GM12873 (cell line): ENCODE measurements around the gene LILRB1.
A peak's percentile ranks its signal among the peaks of the same experiment; 100 is the strongest.

Source experiments
- CTCF ChIP-seq: IDR thresholded peaks from 2 replicates; pipeline ENCODE4 v1.5.1; 2012; ENCODE audit warnings: low read depth, mild to moderate bottlenecking, moderate library complexity, low read length, control low read depth; ENCODE audit not compliant: insufficient read depth; ENCODE audit errors: missing control alignments

Gene LILRB1

GRCh38 chr19:54644056-54644455, 13.8 kb downstream of the LILRB1 start:
- no peak for TF ChIP-seq CTCF

GRCh38 chr19:54646331-54646841, 16.1 kb downstream of the LILRB1 start:
- no peak for TF ChIP-seq CTCF

GRCh38 chr19:54648129-54648528, 17.8 kb downstream of the LILRB1 start:
- peak; percentile 26 for TF ChIP-seq CTCF

GRCh38 chr19:54650108-54650655, 19.9 kb downstream of the LILRB1 start:
- no peak for TF ChIP-seq CTCF

- TF ChIP-seq CTCF: peak; percentile 56
Observed at GRCh38 chr19:54653181-54653809, 23.0 kb downstream of the LILRB1 start.

GRCh38 chr19:54654447-54655321, 24.4 kb downstream of the LILRB1 start:
- no peak for TF ChIP-seq CTCF

GRCh38 chr19:54659300-54659699, 29.0 kb downstream of the LILRB1 start:
- no peak for TF ChIP-seq CTCF
